Cerebellar nuclear complex (tissue), 1 donor: ENCODE results near the gene CCIN.
"Not testable (repeated sequence)": the region's sequence is repeated elsewhere in the genome, so short reads cannot be mapped to it uniquely, and the experiment has no call there.

Source experiments
- DNase-seq, 2 experiments: peaks; one replicate each; lab custom pipeline; 2025; lab: John Stamatoyannopoulos, UW

The CCIN gene

DNA sequence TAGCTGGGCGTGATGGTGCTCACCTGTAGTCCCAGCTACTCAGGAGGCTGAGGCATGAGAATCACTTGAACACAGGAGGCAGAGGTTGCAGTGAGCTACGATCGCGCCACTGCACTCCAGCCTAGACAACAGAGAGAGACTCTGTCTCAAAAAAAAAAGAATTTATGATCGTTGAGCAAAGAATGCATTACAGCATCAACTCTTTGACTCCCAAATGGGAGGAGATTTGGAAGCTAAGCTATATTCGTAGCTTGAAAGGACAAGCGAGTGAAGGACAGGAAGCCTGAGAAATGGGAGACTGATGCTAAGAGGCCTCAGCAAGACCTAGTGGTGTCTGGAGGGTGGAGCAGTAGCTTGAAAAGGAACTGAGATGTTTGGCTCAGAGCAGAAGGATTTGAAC is 10.3 kb upstream of the CCIN start:
- DNase-seq: no peak

DNA sequence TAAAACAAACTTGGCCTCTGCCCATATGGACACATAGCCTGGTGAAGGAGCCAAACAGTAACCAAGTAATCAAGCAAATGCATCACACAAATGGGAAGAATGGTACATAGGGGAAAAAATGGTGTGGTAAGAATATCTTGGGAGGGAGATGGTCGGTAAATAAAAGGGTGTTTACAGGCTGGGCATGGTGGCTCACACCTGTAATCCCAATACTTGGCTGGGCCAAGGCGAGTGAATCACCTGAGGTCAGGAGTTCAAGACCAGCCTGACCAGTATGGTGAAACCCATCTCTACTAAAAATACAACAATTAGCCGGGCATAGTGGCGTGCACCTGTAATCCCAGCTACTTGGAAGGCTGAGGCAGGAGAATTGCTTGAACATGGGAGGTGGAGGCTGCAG is 9.7 kb upstream of the CCIN start:
- DNase-seq: not testable (repeated sequence)

DNA sequence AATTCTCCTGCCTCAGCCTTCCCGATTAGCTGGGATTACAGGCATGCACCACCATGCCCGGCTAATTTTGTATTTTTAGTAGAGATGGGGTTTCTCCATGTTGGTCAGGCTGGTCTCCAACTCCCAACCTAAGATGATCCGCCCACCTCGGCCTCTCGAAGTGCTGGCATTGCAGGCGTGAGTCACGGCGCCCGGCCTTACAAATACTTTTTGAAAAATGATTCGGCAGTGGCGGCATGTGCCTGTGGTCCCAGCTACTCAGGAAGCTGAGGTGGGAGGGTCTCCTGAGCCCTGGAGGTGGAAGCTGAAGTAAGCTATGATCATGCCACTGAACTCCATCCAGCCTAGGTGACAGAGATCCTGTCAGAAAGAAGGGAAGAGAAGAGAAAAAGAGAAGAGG is 9.1 kb upstream of the CCIN start:
- not testable (repeated sequence) for DNase-seq

DNA sequence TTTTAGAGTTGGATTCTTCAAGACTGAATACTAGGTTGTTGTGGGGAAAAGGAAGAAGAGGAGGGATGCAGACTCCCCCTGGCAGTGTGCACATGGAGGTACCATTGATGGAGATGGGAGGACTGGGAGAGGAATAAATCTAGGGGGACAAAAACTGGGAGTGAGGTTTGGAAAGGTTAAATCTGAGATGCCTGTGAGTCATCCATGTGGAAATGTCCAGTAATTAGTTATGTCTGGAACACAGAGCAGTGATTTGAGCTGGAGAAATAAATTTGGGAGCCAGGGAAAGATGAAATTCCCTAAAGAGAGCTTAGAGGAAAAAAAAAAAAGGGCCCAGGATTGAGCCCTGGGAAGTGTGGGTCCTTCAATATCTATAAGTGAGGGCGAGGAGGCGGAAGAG is 8.0 kb upstream of the CCIN start:
- DNase-seq: no peak

DNA sequence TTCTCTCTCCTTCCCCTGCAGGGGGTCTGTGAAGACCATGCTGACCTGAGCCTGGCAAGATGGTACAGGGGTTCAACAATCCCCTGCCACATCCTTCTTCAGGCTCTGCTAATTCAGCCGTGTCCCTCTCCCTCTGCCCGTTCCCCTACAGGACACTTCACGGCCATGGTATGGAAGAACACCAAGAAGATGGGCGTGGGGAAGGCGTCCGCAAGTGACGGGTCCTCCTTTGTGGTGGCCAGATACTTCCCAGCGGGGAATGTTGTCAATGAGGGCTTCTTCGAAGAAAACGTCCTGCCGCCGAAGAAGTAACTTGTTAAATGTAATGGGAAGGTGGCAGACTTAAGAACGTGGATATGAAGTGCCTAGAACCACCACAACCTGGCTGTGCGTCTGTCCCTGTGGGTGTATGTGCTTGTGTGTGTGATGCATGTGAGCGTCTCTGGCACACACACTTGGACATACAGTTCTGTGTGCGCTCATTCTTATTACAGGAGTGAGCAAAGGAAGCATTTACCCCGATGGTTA is 6.9 kb upstream of the CCIN start:
- no peak for DNase-seq

DNA sequence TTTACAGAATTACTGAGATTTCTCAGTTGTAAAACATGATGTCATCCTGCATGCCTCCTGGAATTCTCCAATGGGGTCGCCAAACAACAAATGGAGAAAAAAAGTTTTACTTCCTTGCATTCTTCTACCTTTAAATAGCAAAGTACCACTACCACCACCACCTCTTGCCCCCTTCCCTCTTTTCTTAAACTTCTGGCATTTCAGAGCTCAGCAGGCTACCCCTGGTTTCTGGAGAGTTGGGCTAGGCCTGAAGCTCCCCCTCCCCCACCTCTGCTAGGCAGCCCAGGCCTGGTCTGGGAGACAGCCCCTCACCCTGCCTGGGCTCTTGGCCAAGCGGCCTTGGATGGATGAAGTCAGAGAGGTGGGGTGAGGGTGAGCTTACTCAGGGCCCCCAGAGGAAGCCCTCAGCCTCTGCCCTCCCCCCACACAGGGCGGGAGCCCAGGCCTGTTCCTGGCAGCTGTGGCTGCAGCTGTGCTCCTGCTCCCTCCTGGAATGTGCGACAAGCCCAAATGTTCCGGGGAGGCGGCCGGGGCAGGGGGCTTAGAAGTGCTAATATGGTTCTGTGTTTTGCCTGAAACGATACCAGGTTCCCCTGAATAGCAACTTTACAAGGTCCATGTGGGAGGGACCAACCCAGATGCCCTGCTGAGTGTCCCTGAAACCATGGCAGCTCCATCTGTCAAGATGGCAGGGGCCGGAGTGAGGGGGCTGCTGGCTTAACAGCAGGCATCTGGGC is 6.0 kb upstream of the CCIN start:
- DNase-seq: no peak

DNA sequence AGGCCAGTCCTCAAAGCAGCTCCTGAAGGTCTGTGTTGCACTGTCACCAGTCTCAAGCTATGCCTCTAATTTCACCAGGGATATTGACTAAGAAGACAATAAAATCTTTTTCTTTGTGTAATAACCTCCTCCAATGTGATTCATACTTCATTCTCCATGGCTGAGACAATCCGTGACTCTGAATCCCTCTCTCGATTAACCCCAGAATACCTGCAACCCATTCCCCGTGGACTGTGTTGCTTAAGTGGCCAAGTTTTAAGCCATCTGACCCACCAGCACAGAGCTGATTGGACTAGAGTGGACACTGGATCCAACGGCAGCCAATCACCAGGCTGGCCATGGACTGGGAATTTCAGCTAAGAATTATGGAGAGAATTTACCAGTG is 5.4 kb upstream of the CCIN start:
- DNase-seq: no peak

DNA sequence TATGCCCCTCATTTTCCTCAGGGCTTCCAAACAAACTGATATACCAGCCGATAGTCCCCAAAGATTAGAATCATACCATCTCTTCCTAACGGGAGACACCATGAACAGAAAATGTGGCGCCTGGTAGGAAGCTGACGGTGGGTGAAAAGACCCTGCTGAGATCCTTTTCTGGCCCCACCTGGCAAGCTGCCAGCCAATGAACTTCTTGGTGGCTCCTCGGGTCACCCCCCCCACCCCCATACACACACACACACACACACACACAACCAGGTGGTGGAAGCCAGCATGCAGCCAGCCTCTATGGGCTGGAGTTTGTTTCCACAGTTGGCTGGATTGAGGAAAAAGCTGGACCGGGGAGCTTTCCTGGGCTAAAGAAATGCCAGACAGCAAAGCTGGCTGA is 4.8 kb upstream of the CCIN start:
- no peak for DNase-seq

DNA sequence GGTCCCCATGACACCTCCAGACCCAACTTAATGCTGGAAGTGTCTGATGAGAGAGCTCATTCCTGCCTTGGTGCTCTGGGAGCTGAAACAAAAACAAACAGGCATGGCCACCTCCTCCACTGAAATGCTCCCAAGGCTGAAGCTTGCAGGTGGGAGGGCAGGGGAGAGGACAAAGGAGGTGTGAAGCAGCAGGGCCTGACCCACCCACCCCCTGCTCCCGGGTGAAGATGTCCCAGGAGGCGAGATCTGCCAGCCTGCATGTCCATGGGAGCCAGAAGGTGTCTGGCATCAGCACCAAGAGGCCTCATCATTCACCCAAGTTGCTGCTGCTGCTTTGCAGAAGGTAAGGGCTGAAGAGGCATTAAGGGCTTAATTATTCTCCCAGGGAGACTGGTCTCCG is 4.2 kb upstream of the CCIN start:
- DNase-seq: no peak

DNA sequence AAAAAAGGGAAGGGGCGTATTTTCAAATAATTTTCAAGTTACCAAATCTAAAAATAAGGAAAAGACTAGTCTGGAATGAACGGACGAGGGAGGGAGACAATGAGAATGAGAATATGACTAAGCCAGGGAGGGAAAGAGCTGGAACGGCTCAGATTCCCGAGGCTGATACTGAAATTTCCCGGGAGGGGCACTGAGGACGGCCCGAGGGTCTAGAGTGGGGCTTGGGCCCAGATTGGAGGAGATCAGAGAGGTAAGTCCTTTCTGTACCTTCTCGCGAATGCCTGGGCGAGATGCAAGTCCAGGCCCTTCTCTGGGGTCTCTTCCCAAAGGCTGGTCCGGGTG is 3.4 kb upstream of the CCIN start:
- DNase-seq: no peak

DNA sequence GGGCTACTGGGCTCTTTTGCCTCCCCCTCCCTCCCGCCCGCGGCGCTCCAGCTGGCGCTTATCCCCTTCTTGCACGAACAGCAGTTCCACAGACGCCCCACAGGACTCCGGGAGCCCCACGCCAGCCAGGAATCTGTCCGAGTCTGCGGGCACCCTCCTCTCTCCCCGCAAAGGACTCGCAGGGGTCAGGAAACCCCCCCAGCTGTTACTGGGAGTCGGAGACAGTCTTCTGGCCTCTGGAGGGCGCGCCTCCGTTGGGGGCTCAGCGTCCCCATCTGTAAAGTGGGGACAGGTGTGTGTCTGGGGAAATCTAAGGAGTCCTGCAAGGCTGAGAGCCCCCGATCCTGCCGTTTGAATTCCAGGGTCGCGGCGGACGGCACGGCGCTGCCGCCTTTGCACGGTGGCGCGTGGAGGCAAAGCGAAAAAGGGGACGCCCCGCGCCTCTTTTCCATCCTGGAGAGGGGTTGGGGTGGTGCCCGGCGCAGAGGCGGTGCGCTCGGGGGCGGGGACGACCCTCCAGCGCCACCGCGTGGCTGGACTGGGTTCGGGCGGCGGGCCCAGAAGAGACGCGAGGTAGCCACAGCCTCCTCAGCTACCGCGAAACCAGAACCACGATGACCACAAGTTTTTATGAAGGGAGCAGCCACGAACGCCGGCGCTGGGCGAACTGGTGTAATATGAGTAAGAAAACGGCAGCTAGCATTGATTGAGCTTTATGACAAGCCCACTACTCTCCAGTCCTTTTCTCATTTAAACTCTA is 2.8 kb upstream of the CCIN start:
- peak in 1 of 2 experiments; percentile 16 for DNase-seq

DNA sequence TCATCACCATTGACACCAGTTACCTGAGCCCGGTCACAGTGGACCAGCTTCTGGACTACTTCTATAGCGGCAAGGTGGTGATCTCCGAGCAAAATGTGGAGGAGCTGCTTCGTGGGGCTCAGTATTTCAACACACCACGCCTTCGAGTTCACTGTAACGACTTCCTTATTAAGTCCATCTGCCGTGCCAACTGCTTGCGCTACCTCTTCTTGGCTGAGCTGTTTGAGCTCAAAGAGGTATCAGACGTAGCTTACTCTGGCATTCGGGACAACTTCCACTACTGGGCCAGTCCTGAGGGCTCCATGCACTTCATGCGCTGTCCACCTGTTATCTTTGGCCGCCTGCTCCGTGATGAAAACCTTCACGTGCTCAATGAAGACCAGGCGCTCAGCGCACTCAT is 520 bp downstream of the CCIN start:
- DNase-seq: no peak

DNA sequence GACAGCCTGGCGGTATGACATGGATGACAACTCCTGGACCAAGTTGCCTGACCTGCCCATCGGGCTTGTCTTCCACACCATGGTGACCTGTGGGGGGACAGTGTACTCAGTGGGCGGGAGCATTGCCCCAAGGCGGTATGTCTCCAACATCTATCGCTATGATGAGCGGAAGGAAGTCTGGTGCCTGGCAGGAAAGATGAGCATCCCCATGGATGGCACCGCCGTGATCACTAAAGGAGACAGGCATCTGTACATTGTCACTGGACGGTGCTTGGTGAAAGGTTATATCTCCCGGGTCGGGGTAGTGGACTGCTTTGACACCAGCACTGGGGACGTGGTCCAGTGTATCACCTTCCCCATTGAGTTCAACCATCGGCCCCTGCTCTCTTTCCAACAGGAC is 1.3 kb downstream of the CCIN start:
- no peak for DNase-seq

DNA sequence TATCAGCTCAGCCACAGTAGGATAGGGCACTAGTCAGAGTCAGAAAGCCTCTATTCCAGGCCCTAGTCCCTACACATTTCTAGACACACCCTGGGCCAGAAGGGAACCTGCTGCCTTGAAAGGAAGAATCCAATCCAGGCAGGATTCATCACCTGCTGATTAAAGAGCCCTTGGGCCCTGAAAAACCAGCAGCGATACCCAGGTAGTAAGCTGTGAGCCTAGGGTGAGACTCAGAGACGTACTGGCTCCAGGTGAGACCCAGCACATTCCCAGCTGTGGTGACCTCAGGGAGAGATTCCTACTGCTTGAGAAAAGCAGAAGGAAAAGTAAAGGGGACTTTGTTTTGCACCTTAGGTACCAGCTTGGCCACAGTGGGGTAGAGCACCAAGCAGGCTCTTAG is 4.7 kb downstream of the CCIN start:
- DNase-seq: no peak

DNA sequence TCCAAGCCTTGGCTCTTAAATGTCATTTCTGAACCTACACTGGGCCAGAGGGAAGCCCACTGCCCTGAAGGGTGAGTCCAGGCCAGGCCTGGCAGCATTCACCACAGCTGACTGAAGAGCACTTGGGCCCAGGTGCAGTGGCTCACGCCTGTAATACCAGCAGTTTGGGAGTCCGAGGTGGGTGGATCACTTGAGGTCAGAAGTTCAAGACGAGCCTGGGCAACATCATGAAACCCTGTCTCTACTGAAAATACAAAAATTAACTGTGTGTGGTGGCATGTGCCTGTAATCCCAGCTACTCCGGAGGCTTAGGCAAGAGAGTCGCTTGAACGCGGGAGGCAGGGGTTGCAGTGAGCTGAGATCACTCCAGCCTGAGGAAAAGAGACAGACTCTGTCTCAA is 5.1 kb downstream of the CCIN start:
- DNase-seq: no peak

DNA sequence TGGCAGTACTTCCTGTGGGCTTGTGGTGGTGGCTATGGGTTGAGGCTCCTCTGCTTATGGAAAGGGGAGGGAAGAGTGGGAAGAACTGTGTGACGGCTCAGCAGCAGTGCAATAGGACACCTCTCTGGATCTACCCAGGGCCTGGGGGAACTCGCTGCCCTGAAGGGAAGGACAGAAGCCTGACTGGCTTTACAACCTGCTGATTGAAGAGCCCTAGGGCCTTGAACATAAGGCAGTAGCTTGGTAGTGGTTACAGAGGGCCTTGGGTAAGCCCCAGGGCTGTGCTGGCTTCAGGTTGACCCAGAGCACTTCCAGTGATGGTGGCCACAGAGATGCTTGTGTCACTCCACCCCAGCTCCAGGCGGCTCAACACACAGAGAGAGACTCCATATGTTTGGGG is 5.5 kb downstream of the CCIN start:
- DNase-seq: no peak

DNA sequence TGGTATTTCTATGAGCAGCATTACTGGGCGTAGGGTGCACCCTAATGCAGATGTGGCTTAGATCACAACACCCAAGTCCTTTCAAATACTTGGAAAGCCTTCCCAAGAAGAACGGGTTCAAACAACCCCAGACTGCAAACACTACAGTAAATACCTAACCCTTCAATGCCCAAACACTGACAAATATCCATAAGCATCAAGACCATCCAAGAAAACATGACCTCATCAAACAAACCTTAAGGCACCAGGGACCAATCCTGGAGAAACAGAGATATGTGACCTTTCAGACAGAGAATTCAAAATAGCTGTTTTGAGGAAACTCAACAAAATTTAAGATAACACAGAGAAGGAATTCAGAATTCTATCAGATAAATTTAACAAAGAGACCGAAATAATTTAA is 6.0 kb downstream of the CCIN start:
- DNase-seq: not testable (repeated sequence)

DNA sequence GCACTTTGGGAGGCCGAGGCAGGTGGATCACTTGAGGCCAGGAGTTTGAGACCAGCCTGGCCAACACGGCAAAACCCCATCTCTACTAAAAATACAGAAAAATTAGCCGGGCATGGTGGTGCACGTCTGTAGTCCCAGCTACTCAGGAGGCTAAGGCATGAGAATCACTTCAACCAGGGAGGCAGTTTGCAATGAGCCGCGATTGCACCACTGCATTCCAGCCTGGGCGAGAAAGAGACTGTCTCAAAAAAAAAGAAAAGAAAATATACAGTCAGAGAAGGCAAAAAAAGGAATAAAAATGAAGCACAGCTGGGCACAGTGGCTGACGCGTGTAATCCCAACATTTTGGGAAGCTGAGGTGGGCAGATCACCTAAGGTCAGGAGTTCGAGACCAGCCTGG is 7.3 kb downstream of the CCIN start:
- DNase-seq: not testable (repeated sequence)

DNA sequence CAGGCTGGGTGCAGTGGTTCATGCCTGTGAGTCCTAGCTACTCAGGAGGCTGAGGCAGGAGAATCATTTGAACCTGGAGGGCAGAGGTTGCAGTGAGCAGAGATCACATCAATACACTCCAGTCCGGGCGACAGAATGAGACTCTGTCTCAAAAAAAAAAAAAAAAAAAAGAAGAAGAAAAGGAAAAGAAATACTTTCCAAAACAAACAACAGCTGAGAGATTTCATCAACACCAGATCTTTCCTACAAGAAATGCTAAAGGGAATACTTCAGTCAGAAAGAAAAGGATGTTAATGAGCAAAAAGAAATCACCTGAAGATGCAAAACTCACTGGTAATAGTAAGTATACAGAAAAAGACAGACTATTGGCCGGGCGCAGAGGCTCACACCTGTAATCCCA is 8.4 kb downstream of the CCIN start:
- no peak for DNase-seq

DNA sequence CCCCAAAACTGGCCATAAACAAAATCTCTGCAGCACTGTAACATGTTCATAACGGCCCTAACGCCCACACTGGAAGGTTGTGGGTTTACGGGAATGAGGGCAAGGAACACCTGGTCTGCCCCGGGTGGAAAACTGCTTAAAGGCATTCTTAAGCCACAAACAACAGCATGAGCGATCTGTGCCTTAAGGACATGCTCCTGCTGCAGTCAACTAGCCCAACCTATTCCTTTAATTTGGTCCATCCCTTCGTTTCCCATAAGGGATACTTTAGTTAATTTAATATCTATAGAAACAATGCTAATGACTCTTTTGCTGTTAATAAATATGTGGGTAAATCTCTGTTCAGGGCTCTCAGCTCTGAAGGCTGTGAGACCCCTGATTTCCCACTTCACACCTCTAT is 11.1 kb downstream of the CCIN start:
- not testable (repeated sequence) for DNase-seq

DNA sequence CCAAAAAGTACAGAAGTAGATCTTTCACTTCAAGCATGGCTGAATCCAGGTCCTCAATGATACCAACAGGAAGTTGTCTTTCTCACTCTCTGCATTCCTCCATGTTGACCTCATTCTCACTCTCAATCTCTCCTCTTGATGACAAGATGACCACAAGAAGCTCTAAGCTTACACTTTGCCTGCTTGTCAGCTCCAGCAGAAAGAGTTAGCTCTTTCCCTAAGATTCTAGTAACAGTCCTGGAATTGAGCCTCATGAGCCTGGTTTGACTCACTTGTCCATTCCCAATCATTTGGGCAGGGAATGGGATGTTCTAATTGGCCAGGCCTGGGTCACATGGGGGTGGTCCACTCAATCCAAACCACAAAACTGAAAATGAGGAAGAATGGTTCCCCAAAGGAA is 18.2 kb downstream of the CCIN start:
- DNase-seq: no peak

DNA sequence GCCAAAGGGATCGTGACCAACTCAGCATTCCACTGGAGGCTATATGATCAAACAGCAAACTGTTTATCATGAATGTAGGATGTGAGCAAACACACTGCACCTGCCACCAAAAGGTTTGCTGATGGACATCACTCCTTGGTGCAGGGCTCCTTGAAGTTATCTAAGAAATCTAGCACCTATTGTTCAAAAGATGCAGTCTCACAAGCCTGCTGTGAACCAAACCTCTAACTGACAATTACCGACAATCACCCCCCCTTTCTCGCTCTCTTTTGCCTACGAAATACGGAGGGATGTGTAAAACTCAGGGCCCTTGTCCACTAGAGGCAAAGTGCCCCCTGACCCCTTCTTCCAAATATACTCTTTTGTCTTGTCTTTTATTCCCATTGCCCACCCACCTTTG is 19.0 kb downstream of the CCIN start:
- DNase-seq: no peak

DNA sequence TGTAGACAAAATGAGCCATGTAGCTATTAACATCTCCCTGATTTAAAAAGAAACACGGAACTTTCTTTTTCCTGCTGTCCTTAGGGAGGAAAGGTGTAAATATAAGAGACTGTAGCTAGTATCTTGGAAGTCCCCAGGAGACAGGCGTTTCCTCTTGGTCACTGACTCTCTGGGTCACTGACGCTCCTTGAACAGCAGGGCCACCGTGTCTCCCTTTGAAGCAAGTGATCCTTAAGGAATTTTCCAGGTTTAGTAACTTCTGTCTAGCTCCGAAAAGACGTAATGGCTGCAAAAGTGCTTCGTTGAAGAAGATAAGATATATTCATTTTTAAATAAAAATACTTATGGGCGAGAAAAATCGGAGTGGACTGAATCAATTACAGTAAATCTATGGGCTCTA is 20.8 kb downstream of the CCIN start:
- DNase-seq: no peak
